Head of caudate nucleus (tissue), 42 donors: ENCODE data around the gene GUCY2C.

Experiments used
- DNase-seq, 42 donors: peaks; one replicate each; pipeline versions ENCODE4 v3.0.0 to v3.0.0-alpha.2; 2020 to 2021; ENCODE audit warnings: mixed read lengths in 7 of 42
- intact Hi-C: fragments of 100-400 bp; cut with DNase I; formaldehyde crosslinking; loops from one replicate; pipeline ENCODE4 v1.15.0; 2022

GUCY2C gene

DNA sequence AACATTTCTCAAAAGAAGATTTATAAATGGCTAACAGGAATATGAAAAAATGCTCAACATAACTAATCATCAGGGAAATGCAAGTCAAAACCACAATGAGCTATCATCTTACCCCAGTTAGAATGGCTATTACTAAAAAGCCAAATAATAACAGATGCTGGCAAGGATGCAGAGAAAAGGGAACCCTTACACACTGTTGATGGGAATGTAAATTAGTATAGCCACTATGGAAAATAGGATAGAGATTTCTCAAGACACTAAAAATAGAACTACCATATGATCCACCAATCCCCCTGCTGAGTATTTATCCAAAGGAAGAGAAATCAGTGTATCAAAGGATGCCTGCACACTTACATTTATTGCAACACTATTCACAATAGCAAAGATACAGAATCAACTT is 58.3 kb downstream of the GUCY2C start:
- intact Hi-C loops: no loop called here
- DNase-seq: no peak

GRCh38 chr12:14635776-14636175 is 60.6 kb downstream of the GUCY2C start:
- no peak for DNase-seq
- intact Hi-C loops: no loop called here

GRCh38 chr12:14630793-14631192 is 65.6 kb downstream of the GUCY2C start:
- no peak for DNase-seq
- intact Hi-C loops: no loop called here

DNA sequence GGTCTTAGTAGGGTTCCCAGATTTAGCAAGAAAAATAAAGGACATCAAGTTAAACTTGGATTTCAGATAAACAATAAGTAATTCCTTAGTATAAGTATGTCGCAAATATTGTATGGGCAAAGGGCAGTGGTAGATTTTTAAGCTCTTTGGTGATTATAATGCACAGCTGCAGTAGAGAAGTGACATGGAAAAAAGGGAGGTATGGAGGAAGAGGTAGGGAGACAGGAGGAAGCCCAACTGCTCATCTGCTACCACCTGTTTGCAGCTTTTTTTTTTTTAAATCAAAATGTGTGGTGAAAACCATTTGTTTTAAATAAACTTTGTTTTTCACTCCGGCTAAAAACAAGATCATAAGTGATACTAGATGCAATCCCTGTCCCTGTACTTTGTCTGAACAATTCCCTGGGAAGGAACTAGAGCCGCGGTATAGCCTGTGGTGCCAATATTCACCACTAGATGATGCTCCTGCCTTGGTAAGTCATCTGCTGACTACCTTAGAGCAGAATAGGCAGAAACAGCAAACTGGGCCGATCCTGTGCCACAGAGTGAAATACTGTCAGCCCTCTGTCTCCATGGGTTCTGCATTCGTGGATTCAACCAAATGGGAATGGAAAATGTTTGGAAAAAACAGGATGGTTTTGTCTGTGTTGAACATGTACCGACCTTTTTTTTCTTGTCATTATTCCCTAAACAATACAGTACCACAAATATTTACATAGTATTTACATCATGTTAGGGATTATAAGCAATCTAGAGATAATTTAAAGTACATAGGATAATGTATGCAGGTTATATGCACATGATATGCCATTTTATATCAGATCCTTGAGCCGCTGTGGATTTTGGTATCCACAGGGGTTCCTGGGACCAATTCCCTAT is 66.3 kb downstream of the GUCY2C start:
- intact Hi-C loops: no loop called here
- DNase-seq: peak; percentile 9 to 87 (median 68)

DNA sequence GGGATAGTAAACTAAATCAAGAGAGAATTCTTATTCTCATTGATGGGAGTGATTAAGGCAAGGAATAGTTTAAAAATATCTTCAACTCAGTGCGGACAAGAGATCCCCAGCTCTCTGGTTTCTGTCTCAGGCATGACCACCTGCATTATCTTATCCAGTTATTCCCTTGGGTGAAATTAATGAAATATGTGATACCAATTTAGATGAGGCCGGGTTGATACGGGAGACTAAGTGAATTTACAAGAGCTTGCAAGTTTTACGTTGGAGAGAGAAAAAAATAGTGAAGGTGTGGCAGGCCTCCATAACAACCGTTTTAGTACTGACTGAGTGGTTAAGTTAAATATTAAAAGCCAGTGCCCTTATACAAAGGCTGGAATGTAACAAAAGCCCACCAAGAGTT is 67.6 kb downstream of the GUCY2C start:
- intact Hi-C loops: no loop called here
- DNase-seq: no peak

DNA sequence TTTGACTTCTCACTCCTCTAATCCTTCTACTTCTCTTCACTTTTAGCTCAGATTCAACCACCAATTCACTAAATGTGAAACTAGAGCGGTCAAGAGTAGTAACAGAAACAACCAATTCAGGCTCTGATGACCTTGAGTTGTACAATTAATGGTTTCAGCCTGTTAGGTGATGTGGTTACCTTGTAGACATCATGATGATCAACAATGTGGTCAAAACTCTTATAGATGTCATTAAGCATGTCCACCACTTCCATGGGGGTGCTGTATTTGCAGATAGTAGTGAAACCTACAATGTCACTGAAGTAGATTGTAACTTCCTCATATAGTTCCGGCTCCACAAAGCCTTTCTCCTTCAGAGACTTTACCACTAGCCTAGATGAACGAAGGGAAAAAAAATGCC is 74.6 kb downstream of the GUCY2C start:
- no peak for DNase-seq
- intact Hi-C loops: no loop called here

- intact Hi-C loops: loop anchor here (10.0 kb wide), 1 partner anchor 385 kb away; no protein-coding TSS in a partner anchor
- no peak for DNase-seq
Observed at GRCh38 chr12:14619741-14620501, 76.5 kb downstream of the GUCY2C start.

DNA sequence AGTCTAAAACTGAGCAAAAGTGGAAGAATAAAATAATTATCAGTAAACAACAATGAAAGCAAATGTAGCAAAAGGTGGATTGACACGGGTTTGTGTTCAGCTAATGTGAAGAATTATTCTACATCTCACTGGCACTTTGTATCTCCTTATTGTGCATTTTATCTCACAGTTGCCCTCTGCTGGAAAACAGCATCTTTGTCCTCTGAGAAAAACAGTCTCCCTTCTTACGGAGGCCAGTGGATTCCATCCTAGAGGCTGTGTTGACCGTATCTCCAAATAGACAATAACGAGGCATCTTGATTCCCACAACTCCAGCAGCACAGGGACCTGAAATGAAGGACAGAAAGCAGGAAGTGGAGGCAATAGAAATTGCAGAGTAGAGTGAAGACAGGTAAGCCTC is 77.4 kb downstream of the GUCY2C start:
- DNase-seq: peak in 14 of 42 donors; percentile 5 to 60 (median 18)
- intact Hi-C loops: loop anchor here (10.0 kb wide), 1 partner anchor 384 kb away; no protein-coding TSS in a partner anchor

- no peak for DNase-seq
- intact Hi-C loops: loop anchor here (10.0 kb wide), 1 partner anchor 380 kb away; no protein-coding TSS in a partner anchor
Observed at GRCh38 chr12:14614704-14615121, 81.7 kb downstream of the GUCY2C start.

- intact Hi-C loops: loop anchor here (10.0 kb wide), 1 partner anchor 379 kb away; no protein-coding TSS in a partner anchor
- peak in 1 of 42 donors; percentile 5 for DNase-seq
Observed at GRCh38 chr12:14613718-14614117, 82.7 kb downstream of the GUCY2C start.

DNA sequence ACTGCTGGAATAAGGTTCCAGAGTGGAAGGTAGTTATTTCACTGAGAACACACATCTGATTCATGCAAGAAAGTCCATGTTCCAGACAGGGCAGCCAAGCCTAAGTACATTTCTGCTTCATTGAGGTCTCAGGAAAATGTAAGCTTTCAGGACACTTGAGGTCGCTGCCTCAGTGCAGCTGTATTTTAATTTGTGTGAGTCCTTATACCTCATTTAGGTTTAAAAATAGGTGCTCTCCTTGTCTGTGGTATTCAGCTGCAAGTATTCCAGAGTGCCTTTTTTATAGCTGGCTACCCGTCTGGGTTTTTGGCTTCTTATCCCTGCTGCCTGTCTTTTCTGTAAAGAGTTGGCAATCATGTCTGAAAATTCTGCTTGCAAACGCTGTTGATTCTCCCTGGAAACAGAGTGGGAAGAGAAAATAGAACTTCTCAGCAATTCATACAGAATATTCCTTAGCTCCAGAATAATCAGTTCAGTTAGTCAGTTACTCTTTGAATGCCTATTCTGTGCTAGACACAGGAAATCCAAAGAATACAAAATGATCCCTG is 83.4 kb downstream of the GUCY2C start:
- DNase-seq: peak in 4 of 42 donors; percentile 8 to 18 (median 14)
- intact Hi-C loops: loop anchor here (10.0 kb wide), 1 partner anchor 378 kb away; no protein-coding TSS in a partner anchor

GRCh38 chr12:14612250-14612649 is 84.1 kb downstream of the GUCY2C start:
- DNase-seq: no peak
- intact Hi-C loops: loop anchor here (10.0 kb wide), 1 partner anchor 377 kb away; no protein-coding TSS in a partner anchor

GRCh38 chr12:14611640-14612203 is 84.7 kb downstream of the GUCY2C start:
- no peak for DNase-seq
- intact Hi-C loops: loop anchor here (10.0 kb wide), 1 partner anchor 377 kb away; no protein-coding TSS in a partner anchor

GRCh38 chr12:14607568-14607967 is 88.8 kb downstream of the GUCY2C start:
- intact Hi-C loops: no loop called here
- no peak for DNase-seq

DNA sequence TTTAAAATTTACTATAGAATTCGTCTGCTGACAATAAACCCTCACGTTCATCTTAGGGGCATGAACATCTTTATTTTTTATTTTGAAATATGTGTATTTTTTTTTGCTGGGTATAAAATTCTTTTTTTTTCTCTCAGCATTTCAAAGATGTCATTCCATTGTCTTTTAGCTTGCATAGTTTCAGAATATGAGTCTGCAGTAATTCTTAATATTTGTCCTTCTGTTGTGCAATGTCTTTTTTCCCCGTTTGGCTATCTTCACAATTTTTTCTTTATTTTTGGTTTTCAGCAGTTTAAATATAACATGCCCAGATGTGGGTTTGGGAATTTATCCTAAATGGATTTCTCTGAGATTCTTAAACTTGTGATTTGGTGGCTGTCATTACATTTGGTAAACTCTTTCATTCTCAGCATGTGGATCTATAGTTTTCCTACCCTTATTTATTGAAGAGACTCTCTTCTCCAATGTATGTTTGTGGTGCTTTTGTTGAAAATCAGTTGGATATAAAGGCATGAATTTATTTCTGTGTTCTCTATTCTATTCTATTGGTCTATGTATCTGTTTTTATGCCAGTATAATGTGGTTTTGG is 90.9 kb downstream of the GUCY2C start:
- no peak for DNase-seq
- intact Hi-C loops: no loop called here

DNA sequence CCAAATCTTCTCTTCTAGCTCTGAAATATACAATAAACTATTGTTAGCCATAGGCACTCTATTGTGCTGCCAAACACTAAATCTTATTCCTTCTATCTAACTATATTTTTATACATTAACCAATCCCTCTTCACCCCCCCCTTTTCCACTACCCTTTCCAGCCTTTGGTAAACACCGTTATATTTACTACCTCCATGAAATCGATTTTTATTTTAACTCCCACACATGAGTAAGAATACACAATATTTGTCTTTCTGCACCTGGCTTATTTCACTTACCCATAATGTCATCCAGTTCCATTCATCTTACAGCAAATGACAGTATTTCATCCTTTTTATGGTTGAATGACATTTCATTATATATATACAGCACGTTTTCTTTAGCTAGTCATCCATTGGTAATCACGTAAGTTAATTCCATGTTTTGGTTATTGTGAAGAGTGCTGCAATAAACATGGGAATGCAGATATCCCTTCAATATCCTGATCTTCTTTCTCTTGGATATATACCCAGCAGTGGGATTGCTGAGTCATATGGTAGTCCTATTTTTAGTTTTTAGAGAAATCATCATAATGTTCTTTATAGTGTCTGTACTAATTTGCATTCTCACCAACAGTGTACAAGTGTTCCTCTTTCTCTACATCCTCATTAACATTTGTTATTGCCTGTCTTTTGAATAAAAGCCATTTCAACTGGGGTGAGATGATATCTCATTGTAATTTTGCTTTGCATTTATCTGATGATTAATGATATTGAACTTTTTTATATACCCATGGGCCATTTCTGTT is 94.5 kb downstream of the GUCY2C start:
- no peak for DNase-seq
- intact Hi-C loops: no loop called here

DNA sequence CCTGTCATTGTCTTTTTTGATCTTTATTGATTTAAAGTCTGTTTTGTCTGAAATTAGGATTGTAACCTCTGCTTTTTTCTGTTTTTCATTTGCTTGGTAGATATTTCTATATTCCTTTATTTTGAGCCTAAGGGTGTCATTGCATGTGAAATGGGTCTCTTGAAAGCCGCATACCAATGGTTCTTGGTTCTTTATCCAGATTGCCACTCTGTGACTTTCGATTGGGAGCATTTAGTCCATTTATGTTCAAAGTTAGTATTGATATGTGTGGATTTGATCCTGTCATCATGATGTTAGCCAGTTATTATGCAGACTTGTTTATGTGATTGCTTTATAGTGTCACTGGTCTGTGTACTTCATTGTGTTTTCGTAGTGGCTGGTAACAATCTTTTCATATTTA is 98.9 kb downstream of the GUCY2C start:
- intact Hi-C loops: no loop called here
- no peak for DNase-seq

DNA sequence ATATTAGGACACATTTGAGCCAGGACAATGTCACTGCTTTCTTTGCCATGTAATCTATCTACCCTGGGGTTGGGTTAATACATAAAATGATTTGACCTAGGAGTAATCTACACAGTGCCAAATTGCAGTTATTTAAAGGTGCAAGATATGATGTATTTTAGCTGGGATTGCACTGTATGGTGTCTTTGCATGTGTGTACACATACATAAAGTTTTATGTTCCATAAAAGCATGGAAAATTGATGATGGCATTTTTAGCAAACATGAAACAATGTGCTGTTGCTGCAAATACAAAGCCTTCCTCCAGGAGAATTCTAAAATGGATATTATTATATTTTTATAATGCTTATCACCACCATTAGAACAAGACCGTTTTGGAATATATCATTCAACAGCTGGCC is 104.7 kb downstream of the GUCY2C start:
- intact Hi-C loops: no loop called here
- DNase-seq: no peak
